ENCODE results near the gene ETFA. TPM values are rescaled to one million over a fixed set of nuclear protein-coding genes. Genes with fewer than 3 reads are reported as not detected.

Gene ETFA
- total RNA-seq, 2 experiments from 2014 or later, result 84.8 to 146 TPM

DNA sequence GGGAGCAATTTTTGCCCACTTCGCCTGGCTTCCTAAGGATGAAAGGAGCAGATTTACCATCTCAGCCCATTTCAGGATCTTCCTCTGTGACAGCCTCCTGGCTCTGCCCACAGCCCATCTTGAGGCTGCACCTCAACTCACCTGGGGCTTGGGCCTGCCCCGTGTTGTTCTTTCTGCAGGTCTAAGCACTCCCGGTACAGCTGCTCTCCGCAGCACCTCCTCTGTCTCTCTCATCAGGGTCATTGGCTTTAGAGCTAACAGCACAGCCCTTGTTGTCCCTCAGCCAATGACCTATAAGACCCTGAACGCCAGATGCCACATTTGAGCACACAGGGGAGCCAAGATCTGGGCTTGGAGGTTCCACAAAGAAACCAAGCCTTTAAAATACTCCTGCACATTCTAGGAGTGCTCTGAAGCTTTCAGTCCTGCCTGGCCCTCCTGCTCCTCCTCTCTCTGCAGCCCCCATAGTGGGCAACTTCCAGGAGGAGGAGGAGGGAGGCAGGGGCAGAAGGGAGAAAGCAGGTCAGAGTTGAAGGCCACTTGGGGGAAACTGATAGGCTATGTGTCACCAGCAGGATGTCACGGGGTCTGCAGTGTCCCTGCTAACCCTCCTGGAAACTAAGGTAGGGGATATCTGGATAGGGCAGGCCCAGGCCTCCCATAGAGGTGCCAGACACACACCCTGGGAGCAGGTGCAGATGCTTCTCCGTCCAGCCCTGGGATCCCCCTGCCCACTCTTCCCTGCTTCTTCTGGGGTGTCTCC lies 115.6 kb downstream of the ETFA start:
- no peak overlapping the region for H3K4me3 ChIP-seq (ENCODE audit: low read depth, low read length, poor library complexity, severe bottlenecking)
- no TSS peak for BruUV-seq (replicated peaks)
- CTCF ChIA-PET (ENCODE audit: unreplicated experiment), result no interaction called here
- TF ChIP-seq, protein P1, sequence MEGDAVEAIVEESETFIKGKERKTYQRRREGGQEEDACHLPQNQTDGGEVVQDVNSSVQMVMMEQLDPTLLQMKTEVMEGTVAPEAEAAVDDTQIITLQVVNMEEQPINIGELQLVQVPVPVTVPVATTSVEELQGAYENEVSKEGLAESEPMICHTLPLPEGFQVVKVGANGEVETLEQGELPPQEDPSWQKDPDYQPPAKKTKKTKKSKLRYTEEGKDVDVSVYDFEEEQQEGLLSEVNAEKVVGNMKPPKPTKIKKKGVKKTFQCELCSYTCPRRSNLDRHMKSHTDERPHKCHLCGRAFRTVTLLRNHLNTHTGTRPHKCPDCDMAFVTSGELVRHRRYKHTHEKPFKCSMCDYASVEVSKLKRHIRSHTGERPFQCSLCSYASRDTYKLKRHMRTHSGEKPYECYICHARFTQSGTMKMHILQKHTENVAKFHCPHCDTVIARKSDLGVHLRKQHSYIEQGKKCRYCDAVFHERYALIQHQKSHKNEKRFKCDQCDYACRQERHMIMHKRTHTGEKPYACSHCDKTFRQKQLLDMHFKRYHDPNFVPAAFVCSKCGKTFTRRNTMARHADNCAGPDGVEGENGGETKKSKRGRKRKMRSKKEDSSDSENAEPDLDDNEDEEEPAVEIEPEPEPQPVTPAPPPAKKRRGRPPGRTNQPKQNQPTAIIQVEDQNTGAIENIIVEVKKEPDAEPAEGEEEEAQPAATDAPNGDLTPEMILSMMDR (conservative IDR thresholded peaks at IDR 0.05; ENCODE audit: low read length), result no peak
- no peak for TF ChIP-seq EZH2phosphoT487 (IDR thresholded peaks at IDR 0.05; ENCODE audit: borderline replicate concordance, low read depth, low read length)
- no peak overlapping the region for H2AFZ ChIP-seq (ENCODE audit: low read length)
- peaks cover 19% of the 10 kb centered on the region for H3K4me1 ChIP-seq (ENCODE audit: insufficient read depth, low read length, poor library complexity, severe bottlenecking)
- DNase-seq (ENCODE audit: low spot score), result no peak
- H3K36me3 ChIP-seq (ENCODE audit: insufficient read depth, low read length), result no peaks in the 10 kb centered on the region
- H3K9me3 ChIP-seq (ENCODE audit: low read length), result no peaks in the 10 kb centered on the region
- H3K79me2 ChIP-seq (ENCODE audit: insufficient read depth, low read depth, low read length), result no peaks in the 10 kb centered on the region
- no peaks in the 10 kb centered on the region for H3K9me2 ChIP-seq (ENCODE audit: insufficient read depth, low read length)
- intact Hi-C loops (cut with micrococcal nuclease; ENCODE audit: unreplicated experiment), result no loop called here
- no peaks in the 10 kb centered on the region for H4K20me1 ChIP-seq (ENCODE audit: insufficient read depth, low read length)
- POLR2A ChIA-PET, result no interaction called here
- H3K4me2 ChIP-seq (ENCODE audit: low read length), result no peak overlapping the region
- no peak overlapping the region for H3K27ac ChIP-seq (ENCODE audit: low read depth, low read length, poor library complexity, severe bottlenecking)

DNA sequence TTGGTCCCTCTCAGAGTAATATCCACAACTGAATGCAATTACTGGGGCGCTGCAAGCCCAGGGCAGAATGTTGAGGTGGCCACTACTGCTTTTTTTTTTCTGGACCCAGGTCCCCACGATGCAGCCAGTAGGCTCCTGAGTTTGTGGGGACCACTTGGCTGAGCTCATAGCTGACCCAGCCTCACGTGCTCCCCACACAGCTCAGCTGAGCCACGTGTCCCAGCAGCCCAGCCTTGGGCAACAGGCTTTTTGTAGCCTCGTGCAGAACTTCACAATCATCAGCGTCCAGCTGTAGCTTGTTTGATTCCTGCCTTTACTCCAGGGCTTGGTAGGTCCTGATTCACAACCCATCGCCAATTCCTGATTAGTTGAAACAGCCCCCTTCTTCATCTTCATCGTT lies 117.3 kb downstream of the ETFA start:
- Histone ChIP-seq H3K4me3 (ENCODE audit: low read depth, low read length, poor library complexity, severe bottlenecking) (no peak overlapping the region), H3K9me3 (ENCODE audit: low read length) (no peaks in the 10 kb centered on the region), H3K4me1 (ENCODE audit: insufficient read depth, low read length, poor library complexity, severe bottlenecking) (peaks cover 19% of the 10 kb centered on the region), H3K4me2 (ENCODE audit: low read length) (no peak overlapping the region), H2AFZ (ENCODE audit: low read length) (no peak overlapping the region), H3K9me2 (ENCODE audit: insufficient read depth, low read length) (no peaks in the 10 kb centered on the region), H3K36me3 (ENCODE audit: insufficient read depth, low read length) (no peaks in the 10 kb centered on the region), H4K20me1 (ENCODE audit: insufficient read depth, low read length) (no peaks in the 10 kb centered on the region; the same call in 1 of the 2 replicates), H3K27ac (ENCODE audit: low read depth, low read length, poor library complexity, severe bottlenecking) (no peak overlapping the region), H3K79me2 (ENCODE audit: insufficient read depth, low read depth, low read length) (no peaks in the 10 kb centered on the region)
- ChIA-PET CTCF (ENCODE audit: unreplicated experiment) (no interaction called here), POLR2A (no interaction called here)
- intact Hi-C loops (cut with micrococcal nuclease; ENCODE audit: unreplicated experiment), result no loop called here
- no peak for DNase-seq (ENCODE audit: low spot score)
- TF ChIP-seq, protein P1 (conservative IDR thresholded peaks at IDR 0.05; ENCODE audit: low read length), result no peak
- TF ChIP-seq EZH2phosphoT487 (IDR thresholded peaks at IDR 0.05; ENCODE audit: borderline replicate concordance, low read depth, low read length), result no peak
- no TSS peak for BruUV-seq (replicated peaks)

DNA sequence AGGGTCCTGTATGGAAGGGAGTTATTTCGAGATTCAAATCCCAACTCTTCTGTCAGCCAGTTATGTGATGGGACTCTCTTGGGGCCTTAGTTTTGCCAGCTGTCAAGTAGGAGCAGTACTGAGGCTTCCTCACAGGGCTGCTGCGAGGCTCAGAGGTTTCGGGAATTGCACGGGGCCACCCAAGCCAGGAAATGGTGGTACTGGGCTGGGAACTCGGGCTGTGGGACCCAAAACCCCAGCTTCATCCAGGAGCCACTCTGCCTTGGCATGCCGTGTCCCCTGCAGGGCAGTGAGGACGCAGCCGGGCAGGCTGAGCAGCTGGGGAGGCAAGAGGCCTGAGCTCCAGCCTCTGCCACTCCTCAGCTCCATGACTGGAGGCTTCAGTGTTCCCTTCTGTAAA lies 118.6 kb downstream of the ETFA start:
- Histone ChIP-seq H3K79me2 (ENCODE audit: insufficient read depth, low read depth, low read length) (no peaks in the 10 kb centered on the region), H3K4me2 (ENCODE audit: low read length) (no peak overlapping the region), H3K4me3 (ENCODE audit: low read depth, low read length, poor library complexity, severe bottlenecking) (no peak overlapping the region), H3K9me2 (ENCODE audit: insufficient read depth, low read length) (no peaks in the 10 kb centered on the region), H3K27ac (ENCODE audit: low read depth, low read length, poor library complexity, severe bottlenecking) (no peak overlapping the region), H3K4me1 (ENCODE audit: insufficient read depth, low read length, poor library complexity, severe bottlenecking) (peaks cover 19% of the 10 kb centered on the region), H3K9me3 (ENCODE audit: low read length) (no peaks in the 10 kb centered on the region), H2AFZ (ENCODE audit: low read length) (no peak overlapping the region), H4K20me1 (ENCODE audit: insufficient read depth, low read length) (no peaks in the 10 kb centered on the region; the same call in 1 of the 2 replicates), H3K36me3 (ENCODE audit: insufficient read depth, low read length) (no peaks in the 10 kb centered on the region)
- ChIA-PET CTCF (ENCODE audit: unreplicated experiment) (no interaction called here), POLR2A (no interaction called here)
- TF ChIP-seq, protein P1 (conservative IDR thresholded peaks at IDR 0.05; ENCODE audit: low read length), result no peak
- no peak for TF ChIP-seq EZH2phosphoT487 (IDR thresholded peaks at IDR 0.05; ENCODE audit: borderline replicate concordance, low read depth, low read length)
- DNase-seq (ENCODE audit: low spot score), result no peak
- intact Hi-C loops (cut with micrococcal nuclease; ENCODE audit: unreplicated experiment), result no loop called here
- BruUV-seq (replicated peaks), result no TSS peak

Measured in OCI-LY7 (cell line).